ENCODE data around the gene FNDC3B. TPM values are rescaled to one million over a fixed set of nuclear protein-coding genes. Genes with fewer than 3 reads are reported as not detected.

The FNDC3B gene
- total RNA-seq, 1 donor from 2014 or later: 38.1 TPM

DNA sequence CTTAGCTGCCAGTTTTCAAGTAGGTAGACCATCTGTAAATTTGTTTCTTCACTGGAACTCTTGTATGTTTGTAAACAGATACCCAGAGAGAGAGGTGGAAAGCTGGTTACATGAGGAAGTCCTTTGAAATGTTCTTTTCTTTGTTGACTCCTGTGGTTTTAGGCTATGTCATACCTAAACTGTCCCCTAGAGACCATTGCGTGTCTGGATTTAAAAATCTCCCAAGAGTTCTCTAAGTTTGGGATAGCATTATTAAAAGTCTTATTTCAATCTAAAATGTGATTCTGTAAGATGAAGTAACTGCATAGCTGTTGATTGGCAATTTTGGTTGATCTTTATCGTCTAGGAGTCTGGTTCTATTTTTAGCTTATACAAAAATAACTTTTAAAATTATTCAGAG, 281.7 kb downstream of the FNDC3B start:
- intact Hi-C loops (cut with micrococcal nuclease): no loop called here

DNA sequence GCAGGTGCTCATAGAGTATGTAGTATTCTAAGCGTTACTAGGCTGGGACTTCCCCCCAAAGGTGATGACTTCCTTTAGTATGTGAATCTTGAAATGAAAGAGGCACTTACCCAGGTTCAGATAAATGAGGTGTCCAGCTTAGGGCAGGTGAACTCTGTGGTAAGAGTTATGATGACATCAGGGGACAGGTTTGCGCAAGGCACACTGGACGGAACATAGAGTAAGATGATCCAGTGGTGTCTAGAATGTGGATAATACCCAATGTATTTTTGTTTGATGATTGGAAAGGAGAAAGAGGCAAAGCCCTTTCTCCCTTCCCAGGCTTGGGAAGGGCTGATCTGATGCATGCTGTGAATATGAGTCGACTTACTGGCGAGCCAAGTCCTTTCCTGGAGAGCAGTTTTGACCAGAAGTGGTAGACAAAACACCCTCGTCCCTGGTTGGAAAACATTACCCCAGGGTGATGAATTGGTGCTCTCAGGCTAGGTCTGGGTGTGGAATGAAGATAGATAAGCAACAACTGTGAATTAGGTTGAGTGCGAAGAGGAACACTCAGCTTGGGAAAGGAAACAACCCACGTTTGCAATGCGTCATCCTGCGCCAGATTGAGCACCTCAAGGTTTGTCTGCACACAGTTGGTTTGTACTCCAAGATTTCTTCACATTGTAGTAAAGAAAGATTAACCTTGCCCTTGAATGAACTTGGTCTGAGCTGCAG, 284.7 kb downstream of the FNDC3B start:
- intact Hi-C loops (cut with micrococcal nuclease): no loop called here

DNA sequence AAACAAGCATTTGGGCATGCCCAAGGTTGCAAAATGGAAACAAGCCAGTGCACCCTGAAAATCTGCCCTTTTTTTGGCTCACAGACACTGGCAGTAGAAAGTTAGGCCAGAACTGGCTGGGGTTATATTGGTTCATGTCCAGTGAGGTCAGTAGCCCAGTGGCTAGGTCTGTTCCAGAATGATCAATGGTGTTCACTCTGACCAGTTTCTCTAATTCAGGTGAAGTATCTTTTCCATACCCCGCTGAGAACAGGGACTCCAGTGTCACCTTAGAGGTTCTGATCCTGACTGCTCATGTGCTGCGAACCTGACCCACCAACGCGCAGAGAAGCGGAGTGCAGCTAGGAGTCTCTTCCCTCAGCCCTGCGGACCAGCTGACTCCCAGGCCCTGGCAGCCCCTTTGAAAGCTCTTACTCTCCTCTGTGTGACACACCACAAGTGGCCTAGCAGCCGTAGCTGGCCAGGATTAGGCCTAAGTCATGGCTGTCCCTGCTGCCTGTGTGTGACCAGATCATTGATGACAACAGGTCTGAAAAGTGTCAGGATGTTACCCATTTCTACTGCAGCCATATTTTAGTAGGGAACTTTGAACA, 285.3 kb downstream of the FNDC3B start:
- intact Hi-C loops (cut with micrococcal nuclease): no loop called here

DNA sequence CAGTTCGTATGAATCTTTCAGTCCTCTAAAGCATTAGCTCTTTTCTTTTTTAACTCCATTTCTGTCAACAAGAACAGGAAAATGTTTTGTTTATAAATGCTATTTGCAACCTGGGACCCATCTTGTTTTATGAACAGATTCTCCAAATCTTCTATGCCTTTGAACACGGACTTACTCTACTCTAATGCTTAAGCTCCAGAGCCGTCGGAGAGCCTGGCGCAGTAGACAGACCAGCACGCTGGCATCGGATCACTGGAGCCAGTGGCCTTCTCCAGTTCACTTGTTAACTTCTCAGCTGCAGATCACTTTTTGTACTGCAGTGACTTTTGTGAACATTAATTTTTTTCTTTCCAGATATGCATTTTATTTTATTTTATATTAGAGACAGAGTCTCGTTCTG, 286.1 kb downstream of the FNDC3B start:
- intact Hi-C loops (cut with micrococcal nuclease): no loop called here

DNA sequence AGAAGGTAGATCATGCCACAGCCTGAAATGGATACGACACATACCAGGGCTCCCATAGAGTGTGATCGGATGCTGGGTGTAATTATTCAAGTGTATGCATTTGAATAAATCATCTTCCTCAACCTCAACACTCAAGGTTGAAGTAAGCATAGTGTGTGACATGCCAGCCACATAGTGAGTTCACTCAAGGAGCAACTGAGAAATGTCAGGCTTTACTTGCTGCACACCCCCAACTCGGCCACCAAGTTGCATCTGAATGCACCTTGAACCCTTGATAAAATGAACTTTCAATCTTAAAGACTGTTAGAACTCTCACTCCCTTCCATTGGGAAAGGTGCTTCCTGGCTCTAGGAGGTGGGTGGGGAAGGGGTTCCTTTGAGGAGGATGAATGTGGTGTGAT, 287.6 kb downstream of the FNDC3B start:
- intact Hi-C loops (cut with micrococcal nuclease): no loop called here

DNA sequence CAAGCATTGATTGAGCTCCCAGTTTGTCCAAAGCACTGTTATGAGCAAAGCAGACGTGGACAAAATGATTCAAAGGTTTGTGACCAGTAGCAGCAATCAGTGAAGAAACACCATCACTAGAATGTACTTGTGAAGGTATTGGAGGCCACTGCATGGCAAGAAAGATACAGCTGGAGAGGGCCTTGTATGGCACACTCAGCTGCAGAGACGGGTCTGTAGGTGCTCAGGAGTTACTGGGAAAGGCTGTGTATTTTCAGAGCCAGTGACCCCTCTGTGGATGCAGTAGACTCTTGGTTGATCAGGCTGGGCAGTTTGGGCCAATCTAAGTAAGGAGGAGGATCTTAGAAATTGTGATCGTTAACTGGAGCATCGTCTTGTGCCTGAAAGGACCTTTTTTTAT, 288.9 kb downstream of the FNDC3B start:
- intact Hi-C loops (cut with micrococcal nuclease): no loop called here

DNA sequence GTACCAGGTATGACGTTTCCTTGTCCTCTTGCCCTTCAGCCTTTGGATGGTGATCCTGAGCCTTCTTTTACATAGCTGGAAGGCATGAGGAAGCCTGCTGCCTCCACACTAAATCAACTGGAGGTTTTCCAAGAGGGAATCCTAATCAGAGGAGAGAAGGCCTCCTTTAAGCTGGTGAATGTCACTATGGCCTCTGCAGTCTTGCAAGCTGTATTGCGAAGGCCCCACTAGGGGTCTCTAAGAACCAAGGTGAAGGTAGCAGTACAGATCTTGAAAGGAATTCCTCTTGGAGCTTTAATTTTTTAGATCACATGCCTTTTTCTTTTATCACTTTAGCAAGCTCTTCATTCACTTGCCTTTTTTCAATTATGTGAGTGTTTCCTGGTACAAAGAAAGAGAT, 289.7 kb downstream of the FNDC3B start:
- intact Hi-C loops (cut with micrococcal nuclease): no loop called here

DNA sequence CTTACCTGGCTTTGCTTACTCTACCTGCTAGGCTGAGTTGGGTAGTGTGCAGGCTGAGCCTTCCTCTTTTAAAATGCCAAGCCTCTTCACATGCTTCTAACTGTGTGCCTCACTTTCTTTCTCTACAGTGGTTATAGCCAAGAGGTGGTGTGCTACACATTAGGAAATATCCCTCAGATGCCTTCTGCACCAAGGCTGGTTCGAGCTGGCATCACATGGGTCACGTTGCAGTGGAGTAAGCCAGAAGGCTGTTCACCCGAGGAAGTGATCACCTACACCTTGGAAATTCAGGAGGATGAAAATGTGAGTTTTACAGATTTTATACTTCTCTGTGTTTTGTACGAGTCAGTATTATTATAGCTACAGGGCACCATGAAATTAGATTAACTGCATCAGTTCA, 291.0 kb downstream of the FNDC3B start:
- intact Hi-C loops (cut with micrococcal nuclease): loop anchor here (5.0 kb wide), 1 partner anchor 223 kb away; no protein-coding TSS in a partner anchor

DNA sequence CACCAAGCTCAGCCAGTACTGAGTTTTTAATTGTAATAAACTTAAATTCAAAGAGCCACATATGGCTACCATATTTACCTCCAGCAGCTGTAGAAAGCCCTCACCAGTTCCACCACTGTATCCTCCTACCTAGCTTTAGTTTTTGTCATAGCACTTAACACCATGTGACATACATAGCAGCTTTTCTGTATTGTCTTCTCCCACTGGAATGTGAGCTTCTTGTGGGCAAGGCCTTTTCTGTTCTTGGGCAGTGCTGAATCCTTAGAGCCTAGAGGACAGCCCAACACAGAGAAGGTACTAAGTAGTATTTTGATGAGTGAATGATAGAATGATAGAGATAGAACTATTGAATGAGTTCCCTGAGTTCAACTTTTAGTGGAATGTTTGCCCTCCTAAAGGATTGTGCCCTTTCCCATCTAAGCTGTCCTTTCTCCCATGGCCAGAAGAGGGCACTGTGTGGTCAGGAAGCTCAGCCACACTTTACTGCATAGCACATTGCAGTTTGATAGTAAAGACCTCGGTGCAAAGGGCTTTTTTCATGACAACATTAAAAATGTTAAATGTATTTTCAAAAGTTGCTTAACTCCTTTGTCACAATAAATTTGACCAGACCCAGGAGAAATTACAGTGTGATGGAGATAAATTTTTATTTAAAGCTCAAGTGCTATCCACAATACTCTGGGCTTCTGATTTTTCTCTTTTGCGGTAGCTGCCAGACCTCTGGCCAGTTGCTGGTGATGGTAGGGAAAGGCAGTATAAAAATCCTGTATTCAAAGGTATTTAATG, 293.1 kb downstream of the FNDC3B start:
- intact Hi-C loops (cut with micrococcal nuclease): loop anchor here (1.0 to 5.0 kb wide), 10 partner anchors 129 to 1368 kb away; partner anchors contain the start of genes ECT2 and FNDC3B

DNA sequence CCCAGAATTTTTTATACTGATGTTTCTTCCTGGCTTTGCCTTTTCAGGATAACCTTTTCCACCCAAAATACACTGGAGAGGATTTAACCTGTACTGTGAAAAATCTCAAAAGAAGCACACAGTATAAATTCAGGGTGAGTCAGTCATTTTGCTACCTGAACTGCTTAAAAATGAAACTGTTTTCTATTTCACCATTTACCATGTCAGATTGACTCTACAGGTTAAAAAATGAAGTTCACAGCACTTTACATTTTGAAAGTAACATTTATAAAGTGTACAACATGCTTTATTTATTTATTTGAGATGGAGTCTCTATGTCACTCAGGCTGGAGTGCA, 293.6 kb downstream of the FNDC3B start:
- intact Hi-C loops (cut with micrococcal nuclease): loop anchor here (2.0 to 5.0 kb wide), 4 partner anchors 226 to 1368 kb away; partner anchors contain the start of gene ECT2

DNA sequence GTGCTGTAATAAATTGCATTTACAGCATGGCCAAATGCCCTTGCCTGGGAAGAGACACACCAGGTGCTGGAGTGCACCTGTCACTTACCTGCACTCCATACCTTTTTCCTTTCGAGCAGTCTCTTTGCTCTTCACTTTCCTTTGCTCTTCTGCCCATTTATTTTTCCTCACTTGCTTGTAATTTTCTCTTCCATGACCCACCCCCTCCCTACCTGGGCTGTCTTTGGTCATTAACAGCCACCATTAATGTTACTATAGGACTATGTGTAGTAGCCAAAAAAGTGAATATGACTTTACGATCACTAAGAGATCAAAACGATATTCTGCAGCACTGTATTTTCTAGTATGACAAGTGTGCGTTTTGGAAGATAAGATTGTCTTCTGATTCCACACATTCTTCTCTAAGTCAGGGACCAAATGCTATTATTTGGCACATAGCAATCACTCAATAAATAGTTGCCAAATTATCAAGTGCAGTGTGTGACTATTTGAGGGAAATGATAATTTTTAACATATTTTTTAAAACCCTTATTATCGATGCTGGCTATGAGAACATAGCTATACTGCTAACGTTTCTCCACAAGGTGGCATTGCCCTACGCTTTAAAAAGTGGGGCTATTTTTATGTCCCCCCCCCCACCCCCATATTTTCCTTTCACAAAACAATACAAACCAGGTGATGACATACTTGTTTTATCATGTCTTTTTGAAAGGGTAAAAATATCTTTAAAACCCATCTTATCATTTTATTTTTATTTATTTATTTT, 294.5 kb downstream of the FNDC3B start:
- intact Hi-C loops (cut with micrococcal nuclease): loop anchor here (2.0 to 5.0 kb wide), 4 partner anchors 227 to 1369 kb away; partner anchors contain the start of gene ECT2

DNA sequence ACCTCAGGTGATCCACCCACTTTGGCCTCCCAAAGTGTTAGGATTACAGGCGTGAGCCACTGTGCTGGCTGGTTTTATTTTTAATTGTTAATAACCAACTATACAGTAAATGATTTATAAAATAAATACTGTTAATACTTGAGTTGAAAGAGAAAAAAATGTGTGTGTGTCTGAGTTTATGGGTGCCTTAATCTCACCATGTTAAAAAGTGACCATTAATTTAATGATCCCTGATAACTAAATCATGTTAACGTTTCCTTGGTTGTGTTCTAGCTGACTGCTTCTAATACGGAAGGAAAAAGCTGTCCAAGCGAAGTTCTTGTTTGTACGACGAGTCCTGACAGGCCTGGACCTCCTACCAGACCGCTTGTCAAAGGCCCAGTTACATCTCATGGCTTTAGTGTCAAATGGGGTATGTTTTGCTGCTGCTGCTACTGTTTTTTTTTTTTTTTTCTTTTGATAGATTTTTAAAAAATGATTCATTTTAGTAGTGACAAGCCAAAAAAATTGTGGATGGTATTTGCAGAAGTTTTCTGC, 295.4 kb downstream of the FNDC3B start:
- intact Hi-C loops (cut with micrococcal nuclease): loop anchor here (5.0 kb wide), 1 partner anchor 227 kb away; no protein-coding TSS in a partner anchor

DNA sequence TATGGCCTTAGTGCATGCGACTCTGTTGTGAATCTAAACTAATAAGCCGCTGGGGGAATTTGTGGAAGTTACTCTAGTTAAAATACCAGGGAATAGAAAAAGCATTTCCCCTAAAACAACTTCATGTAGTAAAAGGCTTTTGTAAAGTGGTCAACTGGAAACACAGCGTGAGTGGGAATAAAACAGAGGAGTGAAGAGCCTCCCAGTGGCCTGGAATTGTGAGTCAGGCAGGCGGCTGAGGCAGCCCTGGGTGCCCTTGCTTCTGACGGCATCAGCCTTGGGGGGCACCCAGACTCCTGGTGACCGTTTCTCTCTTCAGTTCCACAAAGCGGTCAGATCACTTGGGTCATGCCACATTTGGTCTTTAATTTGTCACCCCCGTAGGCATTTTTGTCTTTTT, 300.5 kb downstream of the FNDC3B start:
- intact Hi-C loops (cut with micrococcal nuclease): loop anchor here (2.0 to 5.0 kb wide), 4 partner anchors 327 to 1379 kb away; no protein-coding TSS in a partner anchor

DNA sequence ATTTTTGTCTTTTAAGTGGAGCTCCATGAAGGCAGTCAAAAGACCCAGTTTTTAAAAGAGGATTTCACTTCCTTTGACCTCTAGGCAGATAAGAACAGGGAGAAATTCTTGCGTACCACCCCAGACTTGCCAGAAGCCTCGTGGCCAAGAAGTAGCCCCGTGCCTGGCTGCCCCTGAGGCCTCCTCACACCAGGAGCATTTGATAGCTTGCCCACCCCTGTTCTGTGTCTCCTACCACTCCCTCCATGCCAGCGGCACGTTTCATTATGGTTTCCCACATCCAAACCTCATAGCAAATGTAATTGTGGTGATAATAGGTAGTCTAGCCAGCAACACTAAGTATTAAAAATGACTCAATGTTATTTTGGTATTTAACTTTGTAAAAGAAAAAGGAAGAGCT, 301.2 kb downstream of the FNDC3B start:
- intact Hi-C loops (cut with micrococcal nuclease): loop anchor here (2.0 to 5.0 kb wide), 4 partner anchors 326 to 1380 kb away; no protein-coding TSS in a partner anchor

DNA sequence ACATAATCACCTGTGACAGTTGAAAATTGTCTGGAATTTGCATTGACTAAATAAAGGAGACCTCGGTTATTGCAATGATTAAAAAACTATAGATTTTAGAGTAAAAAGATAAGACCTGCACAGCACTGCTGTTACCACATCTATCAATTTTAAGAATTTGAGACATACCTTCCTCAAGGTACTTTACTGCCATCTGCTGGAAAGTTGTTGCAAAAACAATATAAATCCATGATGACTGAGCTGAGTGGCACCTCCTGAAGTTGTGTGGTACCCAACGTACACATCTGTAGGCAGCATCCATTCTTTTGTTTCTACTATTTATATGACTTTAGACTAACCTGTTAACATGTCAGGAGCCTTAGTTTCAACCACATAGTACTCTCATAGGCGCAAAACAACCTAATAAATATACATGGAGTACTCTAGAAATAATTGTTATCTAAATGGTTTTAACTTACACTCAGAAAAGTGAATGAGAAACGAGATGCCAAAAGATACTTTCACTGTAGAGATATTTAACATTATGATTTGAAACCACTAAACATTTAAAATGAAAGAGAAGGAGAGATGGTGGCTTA, 302.2 kb downstream of the FNDC3B start:
- intact Hi-C loops (cut with micrococcal nuclease): loop anchor here (1.0 to 5.0 kb wide), 11 partner anchors 302 to 1381 kb away; partner anchors contain the start of genes FNDC3B and PLD1

DNA sequence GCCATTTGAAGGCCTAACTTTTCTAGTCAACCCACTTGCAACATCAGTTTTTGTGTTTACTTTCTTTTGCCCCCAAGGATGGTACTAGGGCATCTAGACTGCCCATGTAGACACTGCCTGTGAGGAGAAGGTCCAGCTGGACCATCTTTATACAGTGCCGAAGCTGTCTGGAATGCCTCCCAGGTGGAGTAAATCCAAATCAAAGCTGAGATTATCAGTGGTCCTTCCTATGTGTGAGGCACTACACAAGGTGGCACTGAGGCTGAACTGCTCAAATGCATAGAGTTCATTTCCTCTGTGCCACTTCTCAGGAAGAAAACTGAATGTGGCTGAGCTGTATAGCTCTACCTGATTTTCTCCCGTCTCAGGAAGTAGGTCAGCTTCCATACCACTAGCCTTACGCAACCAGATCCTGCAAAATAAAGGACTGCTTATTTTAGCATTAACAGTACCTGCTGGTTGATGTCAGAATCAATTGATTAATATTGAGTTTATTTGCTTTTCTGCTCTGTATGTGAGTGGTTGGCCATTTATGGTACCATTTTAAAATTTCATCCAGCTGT, 302.8 kb downstream of the FNDC3B start:
- intact Hi-C loops (cut with micrococcal nuclease): loop anchor here (5.0 kb wide), 2 partner anchors 570 to 885 kb away; no protein-coding TSS in a partner anchor

DNA sequence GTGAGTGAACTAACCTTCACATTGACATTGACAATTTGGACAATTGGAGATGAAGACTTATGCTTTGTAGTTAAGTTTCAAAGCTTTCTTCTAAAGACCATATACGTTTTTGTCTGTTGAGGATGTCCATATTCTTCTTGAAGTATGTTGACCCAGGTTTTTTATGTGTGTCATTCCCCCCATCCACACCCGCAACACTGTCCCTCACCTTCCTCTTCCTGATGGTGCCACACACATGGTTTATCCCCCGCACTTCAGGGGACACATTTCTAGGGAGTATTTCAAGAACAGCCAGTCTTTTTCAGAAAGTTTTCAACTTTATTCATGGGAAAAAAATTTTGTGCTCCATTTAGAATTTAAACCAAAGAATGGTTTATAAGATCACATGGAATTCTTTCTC, 303.7 kb downstream of the FNDC3B start:
- intact Hi-C loops (cut with micrococcal nuclease): loop anchor here (5.0 kb wide), 2 partner anchors 571 to 886 kb away; no protein-coding TSS in a partner anchor

DNA sequence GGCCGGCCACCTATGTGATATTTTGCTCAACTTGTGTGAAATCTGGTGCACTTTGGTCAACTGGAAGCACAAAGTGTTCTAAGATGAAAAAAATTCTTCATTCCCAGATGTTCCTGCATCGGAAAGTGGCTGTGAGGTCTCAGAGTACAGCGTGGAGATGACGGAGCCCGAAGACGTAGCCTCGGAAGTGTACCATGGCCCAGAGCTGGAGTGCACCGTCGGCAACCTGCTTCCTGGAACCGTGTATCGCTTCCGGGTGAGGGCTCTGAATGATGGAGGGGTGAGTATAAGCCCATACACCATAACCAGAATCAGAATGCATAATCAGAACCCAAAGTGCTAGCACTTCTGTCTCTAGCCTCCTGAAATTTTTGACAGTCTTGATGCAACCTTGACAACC, 304.6 kb downstream of the FNDC3B start:
- intact Hi-C loops (cut with micrococcal nuclease): loop anchor here (5.0 kb wide), 2 partner anchors 572 to 887 kb away; no protein-coding TSS in a partner anchor

DNA sequence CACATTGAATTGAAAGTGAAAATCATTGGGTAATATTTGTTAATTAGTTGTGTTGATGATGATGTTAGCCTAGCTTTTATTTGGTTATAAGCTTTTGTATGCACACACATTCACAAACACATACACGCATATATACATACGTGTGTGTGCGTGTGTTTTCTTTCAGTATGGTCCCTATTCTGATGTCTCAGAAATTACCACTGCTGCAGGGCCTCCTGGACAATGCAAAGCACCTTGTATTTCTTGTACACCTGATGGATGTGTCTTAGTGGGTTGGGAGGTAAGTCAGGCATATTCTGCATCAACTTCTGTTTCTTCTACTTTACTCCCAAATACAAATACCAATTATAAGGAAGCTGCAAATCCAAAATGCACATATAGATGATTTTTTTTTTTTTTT, 306.8 kb downstream of the FNDC3B start:
- intact Hi-C loops (cut with micrococcal nuclease): no loop called here
